Astrocyte (in vitro differentiated cells and primary cell): ENCODE measurements around the gene PRRT4.

Experiments
- CTCF ChIP-seq: IDR thresholded peaks from 2 replicates; pipeline ENCODE4 v1.5.1; 2011; ENCODE audit warnings: low read depth, mild to moderate bottlenecking, inconsistent platforms, low read length, moderate library complexity; ENCODE audit not compliant: insufficient read depth
- EZH2 ChIP-seq: IDR thresholded peaks from 2 replicates; pipeline ENCODE4 v1.6.1; 2012; ENCODE audit warnings: mild to moderate bottlenecking, low read length, inconsistent platforms; ENCODE audit not compliant: insufficient read depth

GRCh38 chr7:128410451-128410753, 48.9 kb upstream of the PRRT4 start:
- TF ChIP-seq CTCF (no peak), EZH2 (no peak)
